ENCODE measurements around the gene PHLDA2.

PHLDA2 gene

GRCh38 chr11:2929531-2929949, 320 bp upstream of the PHLDA2 start:
- DNase-seq = no peak

- DNase-seq = no peak
These were observed 1.2 kb downstream of the PHLDA2 start for GRCh38 chr11:2927851-2928604.

GRCh38 chr11:2927121-2927800, 2.0 kb downstream of the PHLDA2 start:
- no peak for DNase-seq

- no peak for DNase-seq
These were observed 2.6 kb downstream of the PHLDA2 start for GRCh38 chr11:2926611-2927051.

- no peak for DNase-seq
These were observed 4.2 kb downstream of the PHLDA2 start for GRCh38 chr11:2924821-2925675.

GRCh38 chr11:2924381-2924780, 4.8 kb downstream of the PHLDA2 start:
- DNase-seq = no peak

GRCh38 chr11:2923446-2924375, 5.5 kb downstream of the PHLDA2 start:
- no peak for DNase-seq

- no peak for DNase-seq
These were observed 6.6 kb downstream of the PHLDA2 start for GRCh38 chr11:2922655-2923054.

GRCh38 chr11:2921742-2922493, 7.3 kb downstream of the PHLDA2 start:
- no peak for DNase-seq

GRCh38 chr11:2921261-2921660, 8.0 kb downstream of the PHLDA2 start:
- DNase-seq = no peak

- no peak for DNase-seq
These were observed 8.9 kb downstream of the PHLDA2 start for GRCh38 chr11:2920343-2920742.

- DNase-seq = no peak
These were observed 9.4 kb downstream of the PHLDA2 start for GRCh38 chr11:2919837-2920236.

GRCh38 chr11:2919188-2919587, 10.0 kb downstream of the PHLDA2 start:
- DNase-seq = no peak

GRCh38 chr11:2917842-2918490, 11.3 kb downstream of the PHLDA2 start:
- DNase-seq = no peak

- no peak for DNase-seq
These were observed 12.2 kb downstream of the PHLDA2 start for GRCh38 chr11:2916892-2917645.

- no peak for DNase-seq
These were observed 12.9 kb downstream of the PHLDA2 start for GRCh38 chr11:2916114-2916891.

GRCh38 chr11:2915473-2915872, 13.7 kb downstream of the PHLDA2 start:
- no peak for DNase-seq

GRCh38 chr11:2914455-2915195, 14.6 kb downstream of the PHLDA2 start:
- DNase-seq = no peak

- DNase-seq = no peak
These were observed 15.4 kb downstream of the PHLDA2 start for GRCh38 chr11:2913776-2914175.

All from NCI-H748 treated with DMSO at 0.1 percent for 48 hours (cell line).